Measurements from ENCODE around the gene KIAA0513.

- no peak for TF ChIP-seq CTCF (IDR thresholded peaks at IDR 0.05)
- TF ChIP-seq EZH2 (IDR thresholded peaks at IDR 0.05; ENCODE audit: borderline replicate concordance, insufficient read depth, low read depth, low read length, poor library complexity, severe bottlenecking): no peak
Observed at GRCh38 chr16:85077576-85078125, 50.1 kb downstream of the KIAA0513 start.
